Measurements from ENCODE around the gene SVOP. TPM values are rescaled to one million over a fixed set of nuclear protein-coding genes. Genes with fewer than 3 reads are reported as not detected.

Gene SVOP
- total RNA-seq, 3 donors from 2014 or later, result not detected

DNA sequence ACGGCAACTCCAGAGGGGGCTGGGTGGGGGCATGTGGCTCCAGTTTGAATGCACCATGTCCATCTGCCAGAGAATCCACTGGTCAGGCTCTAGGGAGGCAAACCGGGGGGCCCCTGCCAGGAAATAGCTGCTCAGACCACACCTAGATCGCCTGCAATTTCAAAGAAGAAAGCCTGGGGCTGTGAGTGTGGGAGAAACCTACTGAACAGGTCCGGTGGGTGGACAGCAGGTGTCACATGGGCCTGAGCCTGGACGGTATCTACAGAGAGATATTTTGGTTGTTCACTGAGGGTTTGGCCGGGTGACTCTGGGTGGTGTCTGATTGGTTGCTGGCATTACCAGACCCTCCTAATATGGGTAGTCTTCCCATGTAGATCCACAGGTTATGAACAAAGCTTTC is 109.0 kb downstream of the SVOP start:
- H3K4me3 ChIP-seq, result no peak overlapping the region
- H3K4me1 ChIP-seq, result peaks cover 0 to 6% of the 10 kb centered on the region in 2 donors
- H3K27ac ChIP-seq, result no peak overlapping the region
- no peaks in the 10 kb centered on the region for H3K36me3 ChIP-seq
- TF ChIP-seq POLR2A (IDR thresholded peaks at IDR 0.05) (no peak), POLR2AphosphoS5 (IDR thresholded peaks at IDR 0.05) (no peak)
- TF ChIP-seq, protein P1, sequence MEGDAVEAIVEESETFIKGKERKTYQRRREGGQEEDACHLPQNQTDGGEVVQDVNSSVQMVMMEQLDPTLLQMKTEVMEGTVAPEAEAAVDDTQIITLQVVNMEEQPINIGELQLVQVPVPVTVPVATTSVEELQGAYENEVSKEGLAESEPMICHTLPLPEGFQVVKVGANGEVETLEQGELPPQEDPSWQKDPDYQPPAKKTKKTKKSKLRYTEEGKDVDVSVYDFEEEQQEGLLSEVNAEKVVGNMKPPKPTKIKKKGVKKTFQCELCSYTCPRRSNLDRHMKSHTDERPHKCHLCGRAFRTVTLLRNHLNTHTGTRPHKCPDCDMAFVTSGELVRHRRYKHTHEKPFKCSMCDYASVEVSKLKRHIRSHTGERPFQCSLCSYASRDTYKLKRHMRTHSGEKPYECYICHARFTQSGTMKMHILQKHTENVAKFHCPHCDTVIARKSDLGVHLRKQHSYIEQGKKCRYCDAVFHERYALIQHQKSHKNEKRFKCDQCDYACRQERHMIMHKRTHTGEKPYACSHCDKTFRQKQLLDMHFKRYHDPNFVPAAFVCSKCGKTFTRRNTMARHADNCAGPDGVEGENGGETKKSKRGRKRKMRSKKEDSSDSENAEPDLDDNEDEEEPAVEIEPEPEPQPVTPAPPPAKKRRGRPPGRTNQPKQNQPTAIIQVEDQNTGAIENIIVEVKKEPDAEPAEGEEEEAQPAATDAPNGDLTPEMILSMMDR (IDR thresholded peaks at IDR 0.05), result no peak
- no peaks in the 10 kb centered on the region for H3K9me3 ChIP-seq
- DNase-seq (ENCODE audit: low spot score in 2 of 2), result peak; percentile 40 to 63
- no peaks in the 10 kb centered on the region for H3K27me3 ChIP-seq
- intact Hi-C loops (cut with DNase I; ENCODE audit: low total_unique reads), result no loop called here

DNA sequence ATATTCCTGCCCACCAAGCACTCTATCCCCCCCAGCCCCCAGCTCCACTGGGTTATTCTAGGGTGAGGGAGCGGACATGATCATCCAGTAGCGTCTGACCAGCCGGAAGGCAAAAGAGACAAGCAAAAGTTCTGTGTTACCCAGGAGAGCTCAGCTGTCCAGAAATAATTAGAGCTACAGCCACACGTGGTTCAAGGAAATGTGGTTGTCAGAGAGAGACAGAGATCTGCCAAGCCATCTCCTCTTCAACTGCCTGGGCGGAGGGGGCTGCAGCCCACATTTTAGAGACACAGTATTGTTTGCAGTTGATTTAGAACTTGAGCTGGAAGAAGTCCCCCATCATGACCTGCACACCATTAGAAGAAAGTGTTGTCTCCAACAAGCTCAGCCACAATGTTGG is 110.5 kb downstream of the SVOP start:
- intact Hi-C loops (cut with DNase I; ENCODE audit: low total_unique reads), result no loop called here
- no peaks in the 10 kb centered on the region for H3K27me3 ChIP-seq
- H3K4me3 ChIP-seq, result no peak overlapping the region
- TF ChIP-seq, protein P1 (IDR thresholded peaks at IDR 0.05), result no peak
- TF ChIP-seq POLR2A (IDR thresholded peaks at IDR 0.05), result no peak
- no peak for TF ChIP-seq POLR2AphosphoS5 (IDR thresholded peaks at IDR 0.05)
- no peaks in the 10 kb centered on the region for H3K36me3 ChIP-seq
- H3K27ac ChIP-seq, result no peak overlapping the region
- no peak for DNase-seq (ENCODE audit: low spot score in 2 of 2)
- H3K4me1 ChIP-seq, result peaks cover 0 to 6% of the 10 kb centered on the region in 2 donors
- no peaks in the 10 kb centered on the region for H3K9me3 ChIP-seq

DNA sequence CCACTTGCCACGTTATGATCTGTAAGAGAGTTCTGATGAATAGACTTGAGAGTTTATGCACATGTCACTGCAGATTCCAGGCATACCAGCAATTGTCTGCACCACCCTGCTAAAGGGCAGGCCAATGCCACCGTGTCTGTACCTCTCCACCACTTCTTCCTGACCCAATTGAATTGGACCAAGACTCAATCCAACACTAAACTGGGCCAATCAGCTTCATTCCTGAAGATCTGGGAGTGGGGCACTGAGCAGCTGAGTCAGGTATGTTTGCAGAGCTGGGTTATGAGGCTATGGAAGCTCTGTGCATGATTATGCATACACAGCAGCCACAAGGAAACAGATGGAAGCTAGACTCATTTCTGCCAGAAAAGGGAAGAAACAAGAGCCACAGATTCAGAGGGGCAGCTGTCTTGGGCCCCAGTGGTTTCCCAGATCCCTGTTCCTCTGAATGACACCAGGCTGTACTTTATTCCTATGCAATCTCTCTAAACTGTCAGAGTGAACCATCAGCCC is 113.0 kb downstream of the SVOP start:
- Histone ChIP-seq H3K36me3 (no peaks in the 10 kb centered on the region), H3K27me3 (no peaks in the 10 kb centered on the region), H3K4me3 (no peak overlapping the region), H3K27ac (no peak overlapping the region), H3K4me1 (peaks cover 0 to 6% of the 10 kb centered on the region in 2 donors), H3K9me3 (no peaks in the 10 kb centered on the region)
- intact Hi-C loops (cut with DNase I; ENCODE audit: low total_unique reads), result no loop called here
- no peak for DNase-seq (ENCODE audit: low spot score in 2 of 2)
- TF ChIP-seq POLR2A (IDR thresholded peaks at IDR 0.05), result no peak
- TF ChIP-seq, protein P1 (IDR thresholded peaks at IDR 0.05), result no peak
- TF ChIP-seq POLR2AphosphoS5 (IDR thresholded peaks at IDR 0.05), result no peak

DNA sequence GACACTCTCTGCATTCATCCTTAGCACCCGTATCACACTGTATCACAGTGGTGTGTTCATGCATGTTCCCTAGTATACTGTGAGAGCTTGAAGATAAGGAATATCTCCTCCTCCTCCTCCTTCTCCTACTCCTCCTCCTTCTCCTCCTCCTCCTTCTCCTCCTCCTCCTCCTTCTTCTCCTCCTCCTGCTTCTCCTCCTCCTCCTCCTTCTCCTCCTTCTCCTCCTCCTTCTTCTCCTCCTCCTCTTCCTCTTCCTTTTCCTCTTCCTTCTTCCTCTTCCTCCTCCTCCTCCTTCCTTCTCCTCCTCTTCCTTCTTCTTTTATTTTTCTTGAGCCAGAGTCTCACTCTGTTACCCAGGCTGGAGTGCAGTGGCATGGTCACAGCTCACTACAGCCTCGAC is 113.9 kb downstream of the SVOP start:
- Histone ChIP-seq H3K4me1 (peaks cover 0 to 4% of the 10 kb centered on the region in 2 donors), H3K27ac (no peak overlapping the region), H3K4me3 (no peak overlapping the region), H3K27me3 (no peaks in the 10 kb centered on the region), H3K36me3 (no peaks in the 10 kb centered on the region), H3K9me3 (no peaks in the 10 kb centered on the region)
- intact Hi-C loops (cut with DNase I; ENCODE audit: low total_unique reads), result no loop called here
- DNase-seq (ENCODE audit: low spot score in 2 of 2), result no peak
- TF ChIP-seq POLR2AphosphoS5 (IDR thresholded peaks at IDR 0.05), result no peak
- no peak for TF ChIP-seq POLR2A (IDR thresholded peaks at IDR 0.05)
- TF ChIP-seq, protein P1 (IDR thresholded peaks at IDR 0.05), result no peak

DNA sequence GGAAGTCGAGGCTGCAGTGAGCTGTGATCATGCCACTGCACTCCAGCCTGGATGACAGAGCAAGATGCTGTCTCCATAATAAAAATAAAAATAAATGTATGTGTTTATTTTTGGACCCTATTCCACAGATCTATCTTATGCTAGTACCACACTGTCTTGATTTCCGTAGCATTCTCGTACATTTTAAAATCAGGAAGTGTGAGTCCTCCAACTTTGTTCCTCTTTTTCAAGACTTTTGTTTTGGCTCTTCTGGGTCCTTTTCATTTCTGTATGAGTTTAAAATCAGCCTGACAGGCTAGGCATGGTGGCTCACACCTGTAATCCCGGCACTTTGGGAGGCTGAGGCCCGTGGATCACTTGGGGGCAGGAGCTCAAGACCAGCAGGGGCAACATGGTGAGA is 115.1 kb downstream of the SVOP start:
- TF ChIP-seq, protein P1 (IDR thresholded peaks at IDR 0.05), result no peak
- TF ChIP-seq POLR2A (IDR thresholded peaks at IDR 0.05), result no peak
- TF ChIP-seq POLR2AphosphoS5 (IDR thresholded peaks at IDR 0.05), result no peak
- no peaks in the 10 kb centered on the region for H3K9me3 ChIP-seq

More for the DNA sequence above, 115.1 kb downstream of the SVOP start:
- DNase-seq (ENCODE audit: low spot score in 2 of 2), result no peak
- H3K27me3 ChIP-seq, result no peaks in the 10 kb centered on the region
- H3K36me3 ChIP-seq, result no peaks in the 10 kb centered on the region
- no peak overlapping the region for H3K27ac ChIP-seq
- H3K4me3 ChIP-seq, result no peak overlapping the region
- H3K4me1 ChIP-seq, result no peaks in the 10 kb centered on the region
- intact Hi-C loops (cut with DNase I; ENCODE audit: low total_unique reads), result no loop called here

Measured in breast epithelium (tissue), 4 donors.